GM19193 (cell line): ENCODE data around the gene GGPS1.
A peak's percentile ranks its signal among the peaks of the same experiment; 100 is the strongest.

Experiments
- POLR2A ChIP-seq: IDR thresholded peaks from 4 replicates; pipeline ENCODE4 v1.6.1; 2011; ENCODE audit not compliant: insufficient read depth, insufficient read length; ENCODE audit errors: extremely low read depth

Gene GGPS1

GRCh38 chr1:235351898-235352297 lies 23.5 kb downstream of the GGPS1 start:
- TF ChIP-seq POLR2A = no peak

GRCh38 chr1:235357485-235358373 lies 29.4 kb downstream of the GGPS1 start:
- no peak for TF ChIP-seq POLR2A

GRCh38 chr1:235358899-235359298 lies 30.5 kb downstream of the GGPS1 start:
- no peak for TF ChIP-seq POLR2A

- TF ChIP-seq POLR2A = no peak
Observed at GRCh38 chr1:235366286-235366685, 37.9 kb downstream of the GGPS1 start.

GRCh38 chr1:235367000-235367908 lies 38.9 kb downstream of the GGPS1 start, which contains the start of gene TBCE:
TSS of gene TBCE (plus strand) at chr1:235367427. CDS start at chr1:235380050, 12,623 bp downstream.
- TF ChIP-seq POLR2A = peak; percentile 95

- no peak for TF ChIP-seq POLR2A
Observed at GRCh38 chr1:235368428-235368827, 40.1 kb downstream of the GGPS1 start.

- no peak for TF ChIP-seq POLR2A
Observed at GRCh38 chr1:235369802-235370201, 41.4 kb downstream of the GGPS1 start.

GRCh38 chr1:235375919-235376605 lies 47.7 kb downstream of the GGPS1 start:
- TF ChIP-seq POLR2A = no peak

GRCh38 chr1:235391874-235392273 lies 63.5 kb downstream of the GGPS1 start:
- no peak for TF ChIP-seq POLR2A
